Activated T-helper 17 cell treated with anti-CD3 and anti-CD28 coated beads, Interleukin-2, amount 50 U/mL, for 72 hours (primary cell): ENCODE data around the gene KCNN3. TPM values are rescaled to one million over a fixed set of nuclear protein-coding genes. Genes with fewer than 3 reads are reported as not detected.

Experiments used
- ATAC-seq: fragments of 150-1000 bp; cut with Tn5 transposase; replicated peaks from 2 replicates; pipeline ENCODE4 v1.10.0; 2021; ENCODE audit warnings: mild to moderate bottlenecking, moderate library complexity
- H3K27ac Mint-ChIP-seq: one replicate; pipeline ENCODE4 v1.8.0; 2022; ENCODE audit warnings: mixed read lengths
- H3K27me3 Mint-ChIP-seq: one replicate; pipeline ENCODE4 v1.8.0; 2022; ENCODE audit warnings: mixed read lengths
- H3K36me3 Mint-ChIP-seq: one replicate; pipeline ENCODE4 v1.8.0; 2022; ENCODE audit warnings: low read depth, mild to moderate bottlenecking, mixed read lengths
- H3K4me1 Mint-ChIP-seq: one replicate; pipeline ENCODE4 v1.8.0; 2022; ENCODE audit warnings: mixed read lengths
- H3K4me3 Mint-ChIP-seq: one replicate; pipeline ENCODE4 v1.8.0; 2022; ENCODE audit warnings: mild to moderate bottlenecking, mixed read lengths
- H3K9me3 Mint-ChIP-seq: one replicate; pipeline ENCODE4 v1.8.0; 2022; ENCODE audit warnings: mixed read lengths
- total RNA-seq, 2 donors: library from RNA; stranded (reverse); gene quantifications; one replicate each; pipeline ENCODE4 v1.2.3, GENCODE V29; 2022

The KCNN3 gene
- total RNA-seq, 2 donors from 2014 or later = 0.11 to 0.37 TPM

GRCh38 chr1:154886281-154887015, 16.4 kb upstream of the KCNN3 start:
- H3K4me1 Mint-ChIP-seq = peaks cover 6% of the 10 kb centered on the region
- no peaks in the 10 kb centered on the region for H3K9me3 Mint-ChIP-seq
- peak; percentile 48 for ATAC-seq
- no peaks in the 10 kb centered on the region for H3K36me3 Mint-ChIP-seq
- no peaks in the 10 kb centered on the region for H3K27me3 Mint-ChIP-seq
- no peak overlapping the region for H3K27ac Mint-ChIP-seq
- no peak overlapping the region for H3K4me3 Mint-ChIP-seq

DNA sequence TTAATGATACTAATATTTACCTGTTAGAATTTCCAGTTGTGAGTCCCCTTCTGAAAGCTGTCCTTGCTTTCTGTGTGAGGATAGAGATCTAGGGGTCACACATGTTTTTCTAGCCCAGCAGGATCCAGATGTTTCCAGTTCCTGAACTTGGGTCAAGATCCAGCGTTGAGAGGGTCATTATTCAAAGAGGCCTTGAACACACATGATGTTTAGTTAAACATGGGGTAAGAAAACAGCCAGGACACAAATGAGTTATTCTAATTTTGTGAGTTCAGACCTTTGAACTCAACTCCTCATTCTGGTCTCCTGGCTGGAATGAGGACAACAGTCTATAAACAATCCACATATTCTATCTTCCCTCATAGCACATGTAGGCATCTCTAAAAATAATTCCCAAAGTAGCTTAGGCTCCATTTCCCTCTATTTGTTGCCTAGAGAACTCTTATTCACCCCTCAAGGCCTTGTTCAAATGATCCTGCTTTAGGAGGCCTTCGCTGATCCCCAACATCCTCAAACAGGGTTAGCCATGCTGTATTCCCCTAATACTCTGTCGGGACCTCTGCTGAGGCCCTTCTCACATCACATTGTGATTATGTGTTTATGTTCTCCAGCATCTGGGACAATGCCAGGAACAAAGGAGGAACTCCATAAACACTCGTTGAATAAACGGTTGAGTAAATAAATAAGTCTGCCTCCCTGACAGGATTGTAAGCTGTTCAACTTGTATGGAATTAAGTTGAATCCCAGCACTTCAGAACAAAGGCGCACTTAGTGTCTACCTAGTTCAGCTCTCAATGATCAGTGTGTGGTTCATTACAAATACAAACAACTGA, 15.0 kb upstream of the KCNN3 start:
- Mint-ChIP-seq H3K9me3 (no peaks in the 10 kb centered on the region), H3K36me3 (no peaks in the 10 kb centered on the region), H3K4me1 (peaks cover 6% of the 10 kb centered on the region), H3K4me3 (no peak overlapping the region), H3K27me3 (no peaks in the 10 kb centered on the region), H3K27ac (no peak overlapping the region)
- no peak for ATAC-seq

DNA sequence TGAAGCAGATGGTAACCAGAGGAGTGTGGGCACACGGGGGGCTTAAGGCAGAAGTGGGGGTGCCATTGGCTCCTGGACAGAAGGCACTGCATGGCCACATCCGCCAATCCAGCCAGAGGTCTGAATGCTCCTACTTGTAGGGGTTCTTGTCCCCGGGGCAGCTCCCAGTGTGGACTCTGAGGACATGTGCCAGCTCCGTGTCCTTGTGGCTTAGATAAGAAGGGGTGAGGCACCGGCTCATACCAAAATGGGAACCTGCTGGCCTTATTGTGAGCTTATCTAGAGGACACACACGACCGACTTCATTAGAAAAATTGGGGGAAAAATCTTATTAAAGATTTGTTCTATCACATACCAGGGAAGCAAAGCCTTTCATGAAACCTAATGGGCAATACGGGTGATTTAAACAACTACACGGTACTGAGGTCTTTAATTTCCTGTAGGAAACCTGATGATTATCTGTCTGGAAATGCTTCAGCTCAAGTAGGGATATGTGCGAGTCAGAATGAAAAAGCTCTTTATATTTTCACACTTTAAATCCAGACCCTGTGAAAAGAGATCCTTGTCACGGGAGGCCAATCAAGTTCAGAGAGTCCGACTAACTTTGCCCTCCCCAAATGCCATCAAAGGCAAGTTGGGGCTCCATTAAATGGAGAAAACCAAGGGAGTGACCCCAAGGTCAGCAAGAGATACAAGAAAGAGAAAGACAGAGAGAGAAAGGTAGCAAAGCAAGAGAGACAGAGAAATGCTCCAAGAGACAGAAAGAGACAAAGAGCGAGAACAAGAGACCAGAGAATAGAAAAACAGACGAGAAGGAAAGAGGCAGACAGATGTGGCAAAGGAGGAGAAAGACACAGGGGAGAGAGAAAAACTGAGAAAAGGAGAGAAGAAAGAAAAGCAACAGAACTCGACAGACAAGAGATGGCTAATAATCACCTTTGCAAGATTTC, 14.1 kb upstream of the KCNN3 start:
- no peak overlapping the region for H3K27ac Mint-ChIP-seq
- no peak for ATAC-seq
- H3K9me3 Mint-ChIP-seq = no peaks in the 10 kb centered on the region
- no peaks in the 10 kb centered on the region for H3K27me3 Mint-ChIP-seq
- H3K4me3 Mint-ChIP-seq = no peak overlapping the region
- no peaks in the 10 kb centered on the region for H3K36me3 Mint-ChIP-seq
- peaks cover 6% of the 10 kb centered on the region for H3K4me1 Mint-ChIP-seq

GRCh38 chr1:154881820-154882535, 11.9 kb upstream of the KCNN3 start:
- Mint-ChIP-seq H3K27me3 (no peaks in the 10 kb centered on the region), H3K27ac (no peak overlapping the region), H3K9me3 (no peaks in the 10 kb centered on the region), H3K36me3 (no peaks in the 10 kb centered on the region), H3K4me3 (no peak overlapping the region), H3K4me1 (peaks cover 6% of the 10 kb centered on the region)
- no peak for ATAC-seq

DNA sequence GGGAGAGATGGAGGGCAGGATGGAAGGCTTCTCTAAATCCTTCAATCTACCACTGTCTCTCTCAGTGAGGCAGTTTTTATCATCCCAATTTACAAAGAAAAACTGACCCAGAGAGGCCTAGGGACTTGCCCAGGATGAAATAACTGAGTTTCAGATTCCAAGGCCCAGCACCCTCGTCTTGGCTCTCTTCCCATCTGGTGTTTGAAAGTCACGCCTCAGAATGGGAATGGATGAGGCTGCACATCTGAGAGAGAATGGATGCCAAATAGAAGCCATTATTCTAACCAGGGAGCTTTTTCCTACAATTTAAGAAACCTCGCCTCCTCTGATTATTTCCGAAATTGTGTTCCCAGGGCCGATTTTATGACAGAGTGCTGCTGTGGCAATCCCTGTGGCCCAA, 10.6 kb upstream of the KCNN3 start:
- Mint-ChIP-seq H3K27ac (no peak overlapping the region), H3K4me1 (no peaks in the 10 kb centered on the region), H3K27me3 (peaks cover 4% of the 10 kb centered on the region), H3K4me3 (no peak overlapping the region), H3K36me3 (no peaks in the 10 kb centered on the region), H3K9me3 (no peaks in the 10 kb centered on the region)
- no peak for ATAC-seq

DNA sequence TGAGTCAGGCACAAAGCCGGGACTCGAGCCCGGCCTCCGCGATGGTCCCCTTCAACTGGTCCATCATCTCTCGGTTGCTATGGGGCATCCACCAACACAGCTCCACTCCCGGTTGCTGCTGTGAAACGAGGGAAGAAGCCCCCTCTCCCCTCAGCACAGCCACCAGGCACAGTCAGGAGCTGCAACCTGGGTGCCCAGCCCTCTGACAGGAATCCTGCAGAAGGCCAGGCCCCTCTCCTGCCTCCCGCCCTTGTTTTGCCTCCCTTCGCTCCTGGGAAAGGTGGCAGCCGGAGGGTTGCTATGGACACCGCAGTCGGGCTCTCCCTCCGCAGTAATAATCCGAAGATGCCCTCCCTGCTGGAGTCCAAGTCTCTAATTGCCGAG, 8.9 kb upstream of the KCNN3 start:
- Mint-ChIP-seq H3K4me1 (peaks cover 5% of the 10 kb centered on the region), H3K4me3 (no peak overlapping the region), H3K27me3 (peaks cover 9% of the 10 kb centered on the region), H3K27ac (no peak overlapping the region), H3K9me3 (no peaks in the 10 kb centered on the region), H3K36me3 (no peaks in the 10 kb centered on the region)
- ATAC-seq = no peak

DNA sequence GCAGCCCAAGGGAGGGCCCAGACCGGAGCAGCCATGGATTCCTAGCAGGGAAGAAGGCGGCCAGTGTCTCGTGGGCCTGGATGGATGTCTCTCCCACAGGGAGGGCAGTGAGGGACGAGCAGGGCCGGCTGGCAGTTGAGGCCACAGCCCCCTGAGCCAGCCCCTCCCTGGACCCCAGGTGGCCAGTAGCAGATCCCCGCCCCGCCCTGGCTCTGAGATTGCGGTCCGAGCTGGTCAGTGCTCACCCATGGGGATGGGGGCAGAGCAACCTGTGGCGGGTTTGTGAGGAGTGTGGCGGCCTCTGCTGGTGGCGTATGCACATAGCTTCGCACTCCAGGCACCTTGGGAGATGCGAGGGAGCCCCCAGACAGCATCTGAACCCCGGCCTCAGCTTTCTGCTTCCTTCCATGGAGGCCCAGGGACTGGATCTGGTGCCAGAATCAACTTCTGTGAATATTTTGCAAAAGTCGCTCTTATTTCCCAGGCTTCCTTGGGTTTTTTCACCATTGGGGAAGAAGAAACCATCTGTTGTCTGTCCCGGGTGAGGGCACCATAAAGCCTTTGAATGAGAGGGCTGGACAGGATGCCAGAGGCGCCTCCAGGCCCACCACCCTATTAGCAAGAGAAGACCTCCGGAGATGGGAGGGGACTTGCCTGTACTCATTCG, 8.4 kb upstream of the KCNN3 start:
- no peak overlapping the region for H3K27ac Mint-ChIP-seq
- H3K4me3 Mint-ChIP-seq = no peak overlapping the region
- peaks cover 10% of the 10 kb centered on the region for H3K27me3 Mint-ChIP-seq
- peaks cover 5% of the 10 kb centered on the region for H3K4me1 Mint-ChIP-seq
- ATAC-seq = peak; percentile 88
- H3K9me3 Mint-ChIP-seq = no peaks in the 10 kb centered on the region
- no peaks in the 10 kb centered on the region for H3K36me3 Mint-ChIP-seq

GRCh38 chr1:154877370-154877974, 7.4 kb upstream of the KCNN3 start:
- Mint-ChIP-seq H3K27ac (no peak overlapping the region), H3K27me3 (peaks cover 18% of the 10 kb centered on the region), H3K4me3 (no peak overlapping the region), H3K9me3 (no peaks in the 10 kb centered on the region), H3K4me1 (peaks cover 5% of the 10 kb centered on the region), H3K36me3 (no peaks in the 10 kb centered on the region)
- ATAC-seq = no peak

GRCh38 chr1:154876842-154877369, 6.8 kb upstream of the KCNN3 start:
- Mint-ChIP-seq H3K9me3 (no peaks in the 10 kb centered on the region), H3K36me3 (no peaks in the 10 kb centered on the region), H3K4me3 (no peak overlapping the region), H3K27me3 (peaks cover 20% of the 10 kb centered on the region), H3K4me1 (peaks cover 5% of the 10 kb centered on the region), H3K27ac (no peak overlapping the region)
- ATAC-seq = no peak

DNA sequence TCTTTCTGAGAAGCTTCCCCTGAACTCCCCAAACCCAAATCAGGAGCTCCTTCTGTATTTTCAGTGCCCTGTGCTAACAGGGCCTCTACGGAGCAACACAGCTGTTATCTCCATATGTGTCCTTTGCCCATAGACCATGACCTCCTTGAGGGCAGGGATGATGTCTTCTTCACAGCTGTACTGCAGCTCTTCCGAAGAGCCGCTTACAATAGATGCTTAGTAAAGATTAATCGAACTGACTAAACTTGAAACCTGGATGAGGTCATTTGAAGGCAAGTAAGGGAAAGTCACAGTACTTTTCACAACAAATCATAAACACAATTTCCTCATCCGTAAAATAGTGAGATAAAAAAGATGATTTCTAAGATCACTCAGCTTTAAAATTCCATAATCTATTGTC, 4.4 kb upstream of the KCNN3 start:
- peaks cover 15% of the 10 kb centered on the region for H3K4me1 Mint-ChIP-seq
- peak; percentile 71 for ATAC-seq
- H3K27ac Mint-ChIP-seq = peak overlapping the region; percentile 2
- H3K36me3 Mint-ChIP-seq = no peaks in the 10 kb centered on the region
- H3K4me3 Mint-ChIP-seq = peak overlapping the region; percentile 2
- H3K9me3 Mint-ChIP-seq = no peaks in the 10 kb centered on the region
- H3K27me3 Mint-ChIP-seq = peaks cover 39% of the 10 kb centered on the region

DNA sequence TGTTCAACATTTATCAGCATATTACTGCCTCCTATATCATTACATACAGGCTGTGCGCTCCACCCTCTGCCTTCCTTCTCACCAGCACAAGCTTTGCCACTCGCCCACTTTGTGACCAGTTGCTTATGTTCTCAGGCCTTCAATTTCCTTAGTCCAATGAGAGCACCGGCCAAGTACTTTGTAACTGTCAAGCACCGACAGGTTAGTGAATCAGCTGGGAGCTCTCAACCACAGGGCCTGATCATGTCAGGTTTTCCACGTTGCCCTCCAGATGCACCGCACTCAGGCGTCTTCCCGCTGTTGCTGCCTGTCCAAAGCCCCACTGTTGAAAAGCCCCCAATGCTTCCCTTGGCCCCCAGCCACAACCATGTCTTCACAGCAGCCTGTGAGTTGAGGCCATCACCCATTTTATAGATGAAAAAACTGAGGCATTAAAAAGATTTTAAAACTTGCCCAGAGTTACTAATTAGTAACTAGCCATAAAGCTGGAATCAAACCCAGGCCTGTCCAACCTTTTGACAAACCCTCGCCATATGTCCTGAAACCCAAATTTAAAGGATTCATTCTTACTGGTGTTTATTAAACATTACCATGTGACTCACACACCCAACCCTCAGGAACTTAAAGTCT, 3.4 kb upstream of the KCNN3 start:
- H3K36me3 Mint-ChIP-seq = no peaks in the 10 kb centered on the region
- no peak for ATAC-seq
- no peaks in the 10 kb centered on the region for H3K9me3 Mint-ChIP-seq
- no peak overlapping the region for H3K4me3 Mint-ChIP-seq
- peaks cover 19% of the 10 kb centered on the region for H3K4me1 Mint-ChIP-seq
- no peak overlapping the region for H3K27ac Mint-ChIP-seq
- H3K27me3 Mint-ChIP-seq = peaks cover 49% of the 10 kb centered on the region

DNA sequence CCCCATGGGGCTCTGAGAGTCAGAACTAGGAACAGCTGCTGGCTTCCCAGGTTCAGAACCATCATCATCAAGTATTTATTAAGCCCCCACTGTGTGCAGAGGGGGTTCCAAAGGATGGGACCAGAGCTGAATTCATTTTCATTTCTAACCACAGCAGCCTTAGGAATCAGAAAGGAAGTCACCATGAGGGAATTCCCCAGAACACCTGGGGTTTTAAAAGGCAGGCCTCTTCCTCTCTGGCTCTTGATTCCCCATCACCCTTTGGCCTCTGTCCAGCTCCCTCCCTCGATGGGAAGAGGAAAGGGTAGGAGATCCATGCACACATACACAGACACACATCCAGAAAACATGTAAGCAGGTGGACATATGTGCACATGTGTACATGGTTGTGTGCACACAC, 1.3 kb upstream of the KCNN3 start:
- no peaks in the 10 kb centered on the region for H3K9me3 Mint-ChIP-seq
- peaks cover 58% of the 10 kb centered on the region for H3K27me3 Mint-ChIP-seq

GRCh38 chr1:154870734-154871133, 653 bp upstream of the KCNN3 start:
- H3K27me3 Mint-ChIP-seq = peaks cover 59% of the 10 kb centered on the region
- peaks cover 25% of the 10 kb centered on the region for H3K4me1 Mint-ChIP-seq
- no peak for ATAC-seq
- no peaks in the 10 kb centered on the region for H3K36me3 Mint-ChIP-seq
- H3K27ac Mint-ChIP-seq = no peak overlapping the region
- no peak overlapping the region for H3K4me3 Mint-ChIP-seq
- H3K9me3 Mint-ChIP-seq = no peaks in the 10 kb centered on the region

More for the DNA sequence above, 1.3 kb upstream of the KCNN3 start:
- no peak overlapping the region for H3K27ac Mint-ChIP-seq
- peaks cover 19% of the 10 kb centered on the region for H3K4me1 Mint-ChIP-seq
- H3K4me3 Mint-ChIP-seq = no peak overlapping the region
- no peaks in the 10 kb centered on the region for H3K36me3 Mint-ChIP-seq
- no peak for ATAC-seq
